GM18502 (cell line): Measurements from ENCODE around the gene LASP1NB.

Experiments
- ATAC-seq: cut with Tn5 transposase; IDR thresholded peaks from one replicate; pipeline ENCODE4 v1.9.1; 2021; ENCODE audit warnings: mild to moderate bottlenecking; ENCODE audit not compliant: unreplicated experiment, poor library complexity

Gene LASP1NB

GRCh38 chr17:38925263-38925995 is at the start of gene LASP1NB:
Gene LASP1NB (plus strand): TSS chr17:38925614.
- no peak for ATAC-seq

DNA sequence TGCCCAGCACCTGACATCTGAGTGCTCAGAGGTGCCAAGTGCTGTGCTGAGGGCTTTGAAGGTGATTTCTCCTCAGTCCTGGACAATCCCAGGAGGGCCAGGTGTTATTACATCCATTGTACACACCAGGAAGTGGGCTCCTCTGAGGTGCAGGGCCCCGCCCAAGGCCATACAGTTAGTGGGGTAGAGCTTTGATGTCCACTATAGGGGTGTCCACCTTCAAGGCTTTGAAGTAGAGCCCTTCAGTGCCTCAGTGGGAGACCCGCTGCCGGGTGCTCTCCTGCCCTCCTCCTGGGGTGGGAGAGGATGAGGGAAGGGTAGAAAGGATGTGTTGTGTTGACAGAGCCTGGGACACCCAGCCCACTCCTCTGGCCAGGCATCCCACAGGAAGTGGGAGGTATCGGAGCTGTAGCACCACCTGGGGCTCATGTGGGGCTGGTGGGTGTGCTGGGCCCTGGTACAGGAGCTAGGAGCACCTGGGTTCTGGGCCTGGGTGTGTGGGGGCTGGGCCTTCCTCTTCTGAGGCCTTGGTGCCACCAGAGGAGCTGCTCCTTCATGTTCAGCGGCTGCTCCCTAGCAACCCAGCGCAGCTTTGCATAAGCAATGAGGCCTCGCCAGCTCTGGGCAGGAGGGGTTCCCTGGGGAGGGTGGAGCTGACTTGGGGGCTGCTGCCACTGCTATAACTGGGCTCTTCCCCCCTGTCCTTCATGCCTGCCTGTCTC is 48.1 kb upstream of the LASP1NB start:
- no peak for ATAC-seq

- no peak for ATAC-seq
These were observed 45.3 kb upstream of the LASP1NB start for GRCh38 chr17:38879878-38880665.

- ATAC-seq: no peak
These were observed 43.7 kb upstream of the LASP1NB start for GRCh38 chr17:38881600-38882191.

GRCh38 chr17:38882870-38883269 is 42.5 kb upstream of the LASP1NB start:
- ATAC-seq: no peak

- no peak for ATAC-seq
These were observed 41.6 kb upstream of the LASP1NB start for GRCh38 chr17:38883592-38884526.

- ATAC-seq: no peak
These were observed 40.2 kb upstream of the LASP1NB start for GRCh38 chr17:38885044-38885727.

GRCh38 chr17:38885728-38886642 is 39.4 kb upstream of the LASP1NB start:
- ATAC-seq: no peak

GRCh38 chr17:38886643-38887010 is 38.8 kb upstream of the LASP1NB start:
- ATAC-seq: no peak

DNA sequence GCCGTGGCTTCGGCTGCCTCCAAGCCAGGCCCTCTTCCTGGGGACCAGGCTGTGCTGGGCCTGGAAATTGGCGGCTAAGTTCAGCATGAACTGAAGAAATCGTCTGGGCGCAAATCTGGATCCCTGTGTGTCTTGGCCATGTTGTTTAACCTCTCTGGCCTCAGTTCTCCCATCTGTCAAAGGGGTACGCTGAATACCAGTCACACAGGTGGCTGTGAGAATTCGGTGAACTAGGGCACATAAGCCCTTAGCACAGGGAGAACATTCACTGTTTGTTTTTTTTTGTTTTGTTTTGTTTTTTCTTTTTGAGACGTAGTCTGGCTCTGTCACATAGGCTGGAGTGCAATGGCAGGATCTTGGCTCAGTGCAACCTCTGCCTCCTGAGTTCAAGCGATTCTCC is 36.6 kb upstream of the LASP1NB start:
- ATAC-seq: no peak

DNA sequence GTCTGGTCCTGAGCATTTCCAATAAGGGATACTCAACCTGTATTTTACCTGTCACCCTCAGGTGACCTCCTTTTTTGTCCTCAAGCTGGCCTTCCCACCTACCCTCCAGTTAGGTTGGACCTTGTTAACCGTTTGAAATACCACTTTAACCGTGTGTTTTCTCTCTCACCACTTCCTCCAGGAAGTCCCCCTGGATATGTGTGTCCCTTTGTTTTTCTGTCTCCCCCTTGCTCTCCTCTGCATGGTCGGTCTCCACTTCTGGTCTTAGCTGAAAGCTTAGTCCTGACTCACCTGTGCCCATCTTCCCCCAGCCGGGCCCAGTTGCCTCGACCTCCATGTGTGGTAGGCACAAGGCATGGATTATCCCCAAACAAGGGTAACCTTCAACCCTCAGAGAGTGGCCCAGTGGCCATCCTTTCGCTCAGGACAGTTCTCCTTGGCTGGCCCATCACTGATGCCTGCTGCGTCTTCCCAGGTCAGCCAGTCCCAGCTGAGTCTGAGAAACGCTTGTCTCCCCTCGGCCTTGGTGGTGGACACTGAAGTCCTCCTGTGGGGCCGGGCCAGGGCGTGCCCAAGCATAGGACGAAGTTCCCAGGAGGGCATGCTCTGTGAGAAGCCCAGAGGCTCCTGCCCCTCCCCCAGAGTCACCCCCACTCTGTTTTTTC is 35.5 kb upstream of the LASP1NB start:
- ATAC-seq: no peak

- ATAC-seq: no peak
These were observed 35.0 kb upstream of the LASP1NB start for GRCh38 chr17:38890410-38890746.

DNA sequence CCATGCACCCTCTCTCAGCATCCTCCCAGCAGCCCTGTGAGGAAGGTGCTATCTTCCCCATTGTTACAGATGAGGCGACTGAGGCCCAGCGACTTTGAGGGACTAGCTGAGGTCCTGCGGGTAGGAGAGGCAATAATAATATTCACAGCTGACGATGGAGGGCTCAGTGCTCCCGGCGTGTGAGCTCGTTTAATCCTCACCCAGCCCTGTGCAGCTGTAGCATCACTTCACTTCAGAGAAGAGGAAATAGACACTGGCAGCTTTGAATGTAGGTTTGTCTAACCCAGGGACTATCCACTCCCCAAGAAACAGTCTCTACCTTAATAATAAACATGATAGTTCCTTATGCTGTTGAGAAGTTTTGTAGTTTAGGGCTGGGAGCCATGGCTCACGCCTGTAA is 34.0 kb upstream of the LASP1NB start:
- no peak for ATAC-seq

GRCh38 chr17:38892083-38892482 is 33.3 kb upstream of the LASP1NB start:
- no peak for ATAC-seq

DNA sequence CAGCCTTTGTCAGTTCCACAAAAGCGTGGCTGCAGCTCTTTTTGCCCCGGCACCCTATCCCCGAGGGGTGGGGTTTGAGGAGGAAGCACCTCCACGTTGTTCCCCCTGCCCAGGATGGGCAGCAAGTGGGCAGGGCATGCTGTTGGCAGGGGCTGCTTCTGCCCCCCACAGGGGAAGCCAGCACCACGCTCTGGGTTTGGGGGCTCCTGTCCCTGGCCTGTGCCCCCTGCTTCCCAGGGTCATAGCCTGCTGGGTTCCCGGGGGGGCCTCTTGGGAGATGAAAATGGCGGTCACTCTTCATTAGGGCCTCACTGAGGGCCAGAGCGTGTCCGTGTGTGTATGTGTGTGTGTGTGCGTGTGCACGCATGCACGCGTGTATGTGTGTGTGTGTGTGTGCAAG is 32.8 kb upstream of the LASP1NB start:
- no peak for ATAC-seq

DNA sequence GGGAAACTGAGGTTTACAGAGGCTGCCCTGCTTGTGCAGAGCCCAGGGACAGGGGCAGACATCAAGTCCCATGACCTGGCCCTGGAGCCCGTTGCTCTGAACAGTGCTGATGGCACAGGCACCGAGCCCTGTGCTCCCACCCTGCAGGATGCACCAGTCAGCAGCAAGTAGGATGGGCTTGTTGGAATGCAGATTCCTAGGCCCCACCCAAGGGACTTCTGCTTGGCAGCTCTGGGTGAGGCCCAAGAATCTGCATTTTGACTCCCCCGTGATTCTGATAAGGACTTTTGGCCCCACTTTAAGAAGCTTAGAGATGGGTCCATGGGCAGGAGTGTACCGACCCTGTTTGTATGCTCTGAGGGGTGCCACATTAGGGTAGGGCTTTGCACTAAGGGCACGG is 32.3 kb upstream of the LASP1NB start:
- ATAC-seq: no peak

DNA sequence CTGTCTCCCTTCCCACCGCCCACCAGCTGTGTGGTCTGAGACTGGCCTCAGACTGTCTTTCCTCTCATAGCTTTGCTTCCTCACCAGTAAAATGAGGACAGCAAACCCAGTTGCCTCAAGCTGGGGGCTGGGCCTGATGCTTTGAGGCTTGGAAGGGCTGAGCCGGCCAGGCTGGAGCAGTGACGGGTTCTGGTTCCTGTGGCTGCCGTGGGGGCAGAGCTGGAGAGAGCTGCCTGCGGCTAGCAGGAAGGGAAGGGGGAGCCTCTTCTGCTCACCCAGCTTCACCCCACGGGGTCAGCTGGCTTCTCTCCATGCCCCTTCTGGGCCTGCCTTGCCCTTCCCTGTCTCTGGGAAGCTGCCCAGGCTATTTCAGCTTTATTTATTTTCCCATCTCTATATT is 31.8 kb upstream of the LASP1NB start:
- no peak for ATAC-seq

DNA sequence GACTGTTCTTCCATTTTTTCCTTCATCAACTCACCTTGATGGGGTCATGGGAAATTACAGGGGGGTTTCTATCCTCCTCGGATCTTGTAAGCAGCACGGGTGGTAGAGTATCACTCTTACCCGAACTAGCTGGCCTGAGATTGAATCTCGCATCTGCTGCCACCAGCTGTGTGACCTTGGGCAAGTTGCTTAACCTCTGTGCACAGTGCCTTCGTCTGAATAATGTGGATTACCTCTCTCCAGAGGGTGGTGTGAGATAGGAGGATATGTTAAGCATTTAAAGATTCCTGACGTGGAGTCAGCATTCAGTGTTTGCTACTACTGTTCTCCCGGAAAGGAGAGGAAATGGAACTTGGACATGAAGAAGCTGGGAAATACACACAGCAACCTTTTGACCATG is 31.1 kb upstream of the LASP1NB start:
- ATAC-seq: no peak
